ENCODE results near the gene CEBPZ.
"Not testable (repeated sequence)": the region's sequence is repeated elsewhere in the genome, so short reads cannot be mapped to it uniquely, and the experiment has no call there.

CEBPZ gene

GRCh38 chr2:37203708-37204107 lies 27.7 kb downstream of the CEBPZ start:
- H3K4me3 ChIP-seq (replicated peaks; ENCODE audit: low read depth, low read length) = no peak overlapping the region
- TF ChIP-seq CTCF (IDR thresholded peaks at IDR 0.05; ENCODE audit: insufficient read depth, low read length, poor library complexity, severe bottlenecking) = no peak
- peaks cover 9% of the 10 kb centered on the region for H3K36me3 ChIP-seq (ENCODE audit: control insufficient read depth, insufficient read depth, low read length)
- H3K27me3 ChIP-seq (replicated peaks; ENCODE audit: control insufficient read depth, insufficient read depth, low read length) = no peaks in the 10 kb centered on the region
- no peak for DNase-seq (ENCODE audit: extremely low read depth, insufficient read length)

- TF ChIP-seq CTCF (IDR thresholded peaks at IDR 0.05; ENCODE audit: insufficient read depth, low read length, poor library complexity, severe bottlenecking) = no peak
Measured at GRCh38 chr2:37201766-37202165, 29.6 kb downstream of the CEBPZ start.

DNA sequence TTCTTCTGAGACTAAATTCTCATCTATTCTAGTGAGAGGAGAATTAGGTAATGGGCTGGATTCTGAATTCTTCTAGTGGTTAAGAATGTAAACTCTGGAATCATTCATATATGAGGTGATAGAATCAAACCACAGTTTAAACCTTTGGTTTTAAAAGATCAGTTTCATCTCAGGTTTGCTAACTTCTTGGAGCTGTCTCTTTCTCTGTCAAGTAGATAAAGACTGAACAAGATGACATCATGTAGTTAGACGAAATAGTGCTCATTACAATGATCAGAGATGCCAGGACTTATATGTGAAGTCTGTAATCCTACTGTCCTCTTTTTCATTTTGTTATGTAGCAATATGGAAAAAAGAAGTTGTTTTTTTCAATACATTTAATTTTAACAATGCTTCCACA lies 30.2 kb downstream of the CEBPZ start:
- TF ChIP-seq CTCF (IDR thresholded peaks at IDR 0.05; ENCODE audit: insufficient read depth, low read length, poor library complexity, severe bottlenecking) = no peak
- peaks cover 9% of the 10 kb centered on the region for H3K36me3 ChIP-seq (ENCODE audit: control insufficient read depth, insufficient read depth, low read length)
- no peak overlapping the region for H3K4me3 ChIP-seq (replicated peaks; ENCODE audit: low read depth, low read length)
- no peaks in the 10 kb centered on the region for H3K27me3 ChIP-seq (replicated peaks; ENCODE audit: control insufficient read depth, insufficient read depth, low read length)
- DNase-seq (ENCODE audit: extremely low read depth, insufficient read length) = no peak

More at GRCh38 chr2:37201766-37202165, 29.6 kb downstream of the CEBPZ start:
- H3K36me3 ChIP-seq (ENCODE audit: control insufficient read depth, insufficient read depth, low read length) = peaks cover 9% of the 10 kb centered on the region
- no peaks in the 10 kb centered on the region for H3K27me3 ChIP-seq (replicated peaks; ENCODE audit: control insufficient read depth, insufficient read depth, low read length)
- no peak overlapping the region for H3K4me3 ChIP-seq (replicated peaks; ENCODE audit: low read depth, low read length)
- no peak for DNase-seq (ENCODE audit: extremely low read depth, insufficient read length)

GRCh38 chr2:37198681-37199065 lies 32.7 kb downstream of the CEBPZ start:
- Histone ChIP-seq H3K36me3 (ENCODE audit: control insufficient read depth, insufficient read depth, low read length) (peaks cover 5% of the 10 kb centered on the region), H3K27me3 (replicated peaks; ENCODE audit: control insufficient read depth, insufficient read depth, low read length) (no peaks in the 10 kb centered on the region), H3K4me3 (replicated peaks; ENCODE audit: low read depth, low read length) (no peak overlapping the region)
- no peak for TF ChIP-seq CTCF (IDR thresholded peaks at IDR 0.05; ENCODE audit: insufficient read depth, low read length, poor library complexity, severe bottlenecking)
- no peak for DNase-seq (ENCODE audit: extremely low read depth, insufficient read length)

GRCh38 chr2:37196320-37197195 lies 34.8 kb downstream of the CEBPZ start, which contains the start of gene CEBPZOS:
Gene CEBPZOS, plus strand, starts transcription at chr2:37196496. Its CDS starts 3,209 bp downstream, at chr2:37199705.
- TF ChIP-seq CTCF (IDR thresholded peaks at IDR 0.05; ENCODE audit: insufficient read depth, low read length, poor library complexity, severe bottlenecking) = no peak
- DNase-seq (ENCODE audit: extremely low read depth, insufficient read length) = peak; percentile 93
- no peaks in the 10 kb centered on the region for H3K27me3 ChIP-seq (replicated peaks; ENCODE audit: control insufficient read depth, insufficient read depth, low read length)
- peak within 1 kb of the TSS; percentile 93 for H3K4me3 ChIP-seq (replicated peaks; ENCODE audit: low read depth, low read length)
- H3K36me3 ChIP-seq (ENCODE audit: control insufficient read depth, insufficient read depth, low read length) = peaks cover 2% of the 10 kb centered on the region; the same call in 1 of the 2 replicates

DNA sequence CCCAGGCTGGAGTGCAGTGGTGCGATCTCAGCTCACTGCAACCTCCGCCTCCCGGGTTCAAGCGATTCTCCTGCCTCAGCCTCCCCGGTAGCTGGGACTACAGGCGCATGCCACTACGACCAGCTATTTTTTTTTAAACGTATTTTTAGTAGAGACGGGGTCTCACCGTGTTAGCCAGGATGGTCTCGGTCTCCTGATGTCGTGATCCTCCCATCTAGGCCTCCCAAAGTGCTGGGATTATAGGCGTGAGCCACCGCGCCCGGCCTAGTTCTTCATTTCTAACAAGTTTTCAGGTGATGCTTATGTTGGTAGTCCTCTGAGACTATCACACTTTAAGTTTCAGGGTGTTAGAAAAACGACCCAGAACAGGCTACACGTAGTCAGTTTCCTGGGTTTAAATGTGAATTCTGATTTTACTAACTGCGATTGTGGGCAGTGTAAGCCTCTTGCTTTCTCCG lies 35.5 kb downstream of the CEBPZ start:
- not testable (repeated sequence) for H3K36me3 ChIP-seq (ENCODE audit: control insufficient read depth, insufficient read depth, low read length); H3K27me3 ChIP-seq (replicated peaks; ENCODE audit: control insufficient read depth, insufficient read depth, low read length); DNase-seq (ENCODE audit: extremely low read depth, insufficient read length)
- peak overlapping the region; percentile 93 for H3K4me3 ChIP-seq (replicated peaks; ENCODE audit: low read depth, low read length)

Data from GM06990 (cell line).